OCI-M2 (cell line): ENCODE measurements around the gene MEPCE.

Experiments
- DNase-seq: peaks from one replicate; lab custom pipeline; 2025; ENCODE audit not compliant: unreplicated experiment; lab: John Stamatoyannopoulos, UW

Gene MEPCE

DNA sequence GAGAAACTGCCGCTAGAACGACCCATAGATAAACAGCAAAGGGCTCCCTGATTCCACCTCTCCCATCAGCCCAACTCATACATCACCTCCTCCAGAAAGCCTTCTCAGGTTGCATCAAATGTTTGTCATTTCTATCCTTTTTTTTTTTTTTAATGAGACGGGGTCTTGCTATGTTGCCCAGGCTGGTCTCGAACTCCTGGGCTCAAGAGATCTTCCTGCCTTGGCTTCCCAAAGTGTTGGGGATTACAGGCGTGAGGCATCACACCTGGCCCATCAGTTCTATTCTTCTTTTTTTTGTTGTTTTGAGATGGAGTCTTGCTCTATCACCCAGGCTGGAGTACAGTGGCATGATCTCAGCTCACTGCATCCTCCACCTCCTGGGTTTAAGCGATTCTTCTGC, 27.4 kb downstream of the MEPCE start:
- DNase-seq: no peak

DNA sequence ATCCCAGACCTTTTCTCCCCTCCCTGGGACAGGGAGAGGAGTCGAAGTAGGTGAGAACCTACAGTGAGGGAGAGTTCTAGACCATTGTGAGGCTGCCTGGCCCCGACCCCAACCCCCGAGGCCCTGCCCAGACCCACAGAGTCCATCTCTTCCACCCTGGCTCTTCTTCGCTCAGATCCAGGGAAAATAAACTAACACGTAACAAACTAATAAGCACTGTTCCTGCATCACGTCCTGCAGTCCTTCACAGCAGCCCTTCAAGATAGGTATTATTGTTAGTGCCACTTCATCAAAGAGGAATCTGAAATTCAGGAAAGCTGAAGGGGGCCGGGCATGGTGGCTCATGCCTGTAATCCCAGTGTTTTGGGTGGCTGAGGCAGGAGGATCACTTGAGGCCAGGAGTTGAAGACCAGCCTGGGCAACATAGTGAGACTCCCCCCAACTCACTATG, 34.6 kb downstream of the MEPCE start, which contains the start of gene SPACDR:
Gene SPACDR, minus strand, starts transcription at position 51 of the 451 bp plus-strand sequence. CDS start 235 bp downstream, outside the sequence.
- DNase-seq: no peak

DNA sequence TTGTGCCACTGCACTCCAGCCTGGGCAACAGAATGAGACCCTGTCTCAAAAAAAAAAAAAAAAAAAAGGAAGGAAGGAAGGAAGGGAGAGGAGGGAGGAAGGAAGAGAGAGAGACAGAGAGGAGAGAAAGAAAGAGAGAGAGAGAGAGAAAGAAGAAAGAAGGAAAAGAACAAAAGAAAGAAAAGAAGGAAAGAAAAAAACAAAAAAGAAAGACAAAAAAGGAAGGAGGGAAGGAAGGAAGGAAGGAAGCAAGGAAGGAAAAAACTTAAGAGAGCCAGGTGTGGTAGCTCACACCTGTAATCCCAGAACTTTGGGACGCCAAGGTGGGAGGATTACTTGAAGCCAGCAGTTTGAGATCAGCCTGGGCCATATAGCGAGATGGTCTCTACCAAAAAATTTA, 35.2 kb downstream of the MEPCE start:
- DNase-seq: no peak

DNA sequence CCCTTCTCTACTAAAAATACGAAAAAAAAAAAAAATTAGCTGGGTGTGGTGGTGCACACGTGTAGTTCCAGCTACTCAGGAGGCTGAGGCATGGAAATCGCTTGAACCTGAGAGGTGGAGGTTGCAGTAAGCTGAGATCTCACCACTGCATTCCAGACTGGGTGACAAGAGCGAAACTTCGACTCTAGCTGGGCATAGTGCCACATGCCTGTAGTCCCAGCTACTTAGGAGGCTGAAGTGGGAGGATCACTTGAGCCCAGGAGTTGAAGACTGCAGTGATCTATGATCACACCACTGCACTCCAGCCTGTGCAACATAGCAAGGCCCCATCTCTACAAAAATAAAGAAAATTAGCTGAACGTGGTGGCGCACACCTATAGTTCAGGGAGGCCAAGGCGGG, 35.7 kb downstream of the MEPCE start:
- DNase-seq: no peak

DNA sequence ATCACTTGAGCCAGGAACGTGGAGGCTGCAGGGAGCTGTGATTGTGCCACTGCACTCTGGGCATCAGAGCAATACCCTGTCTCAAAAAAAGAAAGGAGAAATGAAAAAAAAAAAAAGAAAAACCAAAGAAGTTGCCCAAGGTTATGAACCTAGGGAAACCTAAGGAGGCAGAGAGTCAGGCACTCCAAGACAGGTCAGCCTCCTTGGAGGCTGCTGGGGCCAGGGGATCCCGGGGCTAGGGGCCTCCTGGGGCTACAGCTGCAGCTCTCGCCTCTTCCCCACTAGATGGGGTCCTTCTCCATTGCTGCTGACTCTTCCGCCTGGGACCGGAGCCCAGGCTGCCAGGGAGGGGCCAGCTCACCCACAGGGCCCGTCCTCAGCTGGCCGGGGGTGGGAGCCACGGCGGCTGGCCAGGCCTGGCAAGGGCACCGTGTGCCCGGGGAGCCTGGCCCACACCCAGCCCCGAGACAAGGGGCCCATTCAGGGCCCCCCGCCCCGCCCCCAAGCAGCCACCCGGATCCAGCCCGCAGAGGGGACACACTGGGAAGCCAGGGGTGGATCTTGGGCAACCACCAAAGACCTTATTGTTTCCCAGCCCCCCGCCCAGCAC, 36.2 kb downstream of the MEPCE start:
- no peak for DNase-seq

DNA sequence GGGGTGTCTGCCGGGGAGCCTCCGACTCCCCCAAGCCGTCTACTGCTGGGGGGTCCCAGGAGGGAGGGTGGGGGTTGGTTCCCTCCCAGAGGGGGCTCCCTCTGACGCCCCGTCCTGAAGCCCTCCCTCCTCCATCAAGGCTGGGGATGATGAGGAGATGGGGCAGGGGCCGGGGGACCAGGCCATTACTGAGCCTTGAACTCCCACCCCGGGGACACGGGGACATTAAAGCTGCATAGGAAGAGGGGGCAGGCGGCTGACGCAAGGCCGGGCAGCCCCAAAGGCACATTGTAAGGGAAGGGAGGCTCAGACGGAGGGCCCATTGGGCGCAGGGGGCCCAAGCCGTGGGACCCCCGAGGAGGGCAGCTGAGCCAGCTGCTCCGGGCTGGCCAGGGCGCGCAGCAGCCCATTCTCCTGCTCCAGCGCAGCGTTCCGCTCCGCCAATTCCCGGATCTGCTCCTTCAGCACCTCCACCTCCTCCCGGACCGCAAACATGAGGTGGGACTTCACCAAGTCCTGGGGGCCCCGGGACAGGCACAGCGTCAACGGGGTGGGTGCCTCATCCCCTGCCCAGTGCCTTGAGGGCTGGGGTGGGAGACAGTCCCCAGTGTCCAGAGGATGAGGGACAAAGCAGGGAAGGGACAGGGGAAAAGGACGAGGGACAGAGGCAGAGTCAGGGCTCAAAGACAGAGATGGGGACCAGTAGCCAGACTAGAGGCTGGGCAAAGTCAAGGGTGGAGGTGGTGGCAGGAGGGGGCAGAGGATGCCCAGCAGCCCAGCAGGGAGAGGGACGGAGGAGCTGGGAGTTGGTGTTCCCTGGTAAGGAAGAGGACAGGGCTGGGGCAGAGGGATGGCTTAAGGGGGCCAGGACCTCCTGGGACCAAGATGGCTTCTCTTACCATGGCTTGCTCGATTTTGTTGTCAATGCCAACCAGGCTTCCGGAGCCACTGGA, 37.3 kb downstream of the MEPCE start:
- DNase-seq: no peak

DNA sequence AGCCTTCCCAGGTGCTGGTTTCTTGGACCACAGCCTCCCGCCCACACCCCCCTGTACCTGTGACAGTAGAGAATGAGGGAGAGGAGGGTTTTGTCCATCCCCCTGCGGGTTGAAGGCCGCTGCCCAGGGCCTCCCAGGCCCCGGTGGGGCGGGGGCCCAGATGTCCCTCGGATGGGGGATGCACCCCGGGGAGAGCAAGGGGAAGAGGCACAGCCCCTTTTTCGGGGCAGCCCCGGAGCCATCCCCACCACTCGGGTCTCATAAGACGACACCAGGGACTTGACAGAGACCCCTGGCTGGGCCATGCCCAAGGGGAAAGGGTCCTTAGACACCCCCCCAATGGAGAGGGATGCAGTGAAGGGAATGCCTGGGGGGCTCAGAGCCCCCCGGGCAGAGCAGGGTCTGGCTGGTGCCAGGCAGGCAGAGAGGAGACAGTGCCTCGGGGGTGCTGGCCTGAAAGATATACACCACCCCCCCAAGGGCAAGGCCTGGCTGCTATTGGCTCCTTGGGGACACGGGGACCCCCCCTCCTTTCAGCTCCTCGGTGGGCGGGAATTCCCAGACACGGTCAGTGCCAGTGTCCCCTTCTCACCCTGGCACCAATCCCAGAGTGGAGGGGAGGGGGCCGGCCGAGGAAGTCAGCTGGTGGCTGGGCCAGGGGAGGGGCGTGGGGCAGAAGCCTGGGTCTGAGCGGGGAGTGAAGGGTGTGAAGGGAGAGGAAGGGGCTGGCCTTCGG, 38.2 kb downstream of the MEPCE start:
- no peak for DNase-seq

DNA sequence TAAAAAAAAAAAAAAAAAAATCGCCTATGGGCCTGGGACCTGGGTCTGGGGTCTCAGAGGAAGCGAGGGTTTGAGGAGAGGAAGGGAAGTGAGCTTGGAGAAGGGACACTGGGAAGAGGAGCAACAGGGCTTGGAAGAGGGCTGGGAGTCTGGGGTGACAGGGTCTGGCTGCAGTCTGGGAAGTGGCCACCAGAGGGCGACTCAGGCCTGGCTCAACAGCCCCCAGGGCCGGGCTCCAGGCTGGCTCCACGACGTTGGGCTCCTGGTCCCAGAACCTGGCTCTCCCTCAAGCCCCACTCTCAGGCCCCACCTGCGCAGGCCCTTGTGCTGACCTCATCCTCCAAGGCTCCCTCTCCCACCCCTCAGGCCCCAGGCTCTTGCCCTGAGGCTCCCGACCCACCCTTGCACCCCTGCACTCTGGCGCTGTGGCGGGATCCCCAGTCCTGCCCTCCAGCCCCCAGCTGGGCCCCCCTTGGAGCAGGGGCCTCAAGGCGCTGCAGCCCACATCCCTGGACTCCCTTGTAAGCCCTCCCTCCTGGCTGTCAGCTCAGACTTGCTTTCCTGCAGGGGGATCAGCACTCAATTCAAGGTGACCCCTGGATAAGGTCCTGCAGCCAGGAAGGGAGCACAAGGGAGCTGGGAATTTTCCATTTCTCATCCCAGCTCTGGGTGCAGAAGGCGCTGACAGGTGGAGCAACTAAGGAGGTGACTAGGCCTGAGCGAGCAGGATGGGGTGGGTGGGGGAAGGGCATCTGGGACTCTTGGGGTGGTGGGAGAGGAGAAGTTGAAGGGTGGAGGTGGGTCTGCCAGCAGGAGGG, 39.8 kb downstream of the MEPCE start:
- DNase-seq: peak; percentile 68

DNA sequence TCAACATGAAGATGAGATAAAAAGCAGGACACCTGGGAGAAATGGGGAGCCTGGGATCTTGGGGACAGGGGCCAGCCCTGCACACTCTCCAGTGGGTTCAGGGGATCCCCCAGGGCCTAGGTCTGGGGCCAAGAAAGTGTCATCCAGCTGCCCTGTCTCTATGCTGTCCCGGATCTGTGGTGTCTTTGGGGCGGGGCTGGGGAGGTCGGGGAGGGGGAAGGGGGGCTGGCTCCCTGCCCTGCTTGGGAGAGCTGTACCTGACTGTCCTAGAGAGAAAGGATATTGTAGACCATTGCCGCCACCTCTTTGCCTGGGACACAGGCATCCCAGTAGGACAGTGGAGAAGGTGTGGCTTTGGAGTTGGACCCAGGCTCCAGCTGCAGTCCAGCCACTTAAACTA, 41.4 kb downstream of the MEPCE start:
- DNase-seq: no peak

DNA sequence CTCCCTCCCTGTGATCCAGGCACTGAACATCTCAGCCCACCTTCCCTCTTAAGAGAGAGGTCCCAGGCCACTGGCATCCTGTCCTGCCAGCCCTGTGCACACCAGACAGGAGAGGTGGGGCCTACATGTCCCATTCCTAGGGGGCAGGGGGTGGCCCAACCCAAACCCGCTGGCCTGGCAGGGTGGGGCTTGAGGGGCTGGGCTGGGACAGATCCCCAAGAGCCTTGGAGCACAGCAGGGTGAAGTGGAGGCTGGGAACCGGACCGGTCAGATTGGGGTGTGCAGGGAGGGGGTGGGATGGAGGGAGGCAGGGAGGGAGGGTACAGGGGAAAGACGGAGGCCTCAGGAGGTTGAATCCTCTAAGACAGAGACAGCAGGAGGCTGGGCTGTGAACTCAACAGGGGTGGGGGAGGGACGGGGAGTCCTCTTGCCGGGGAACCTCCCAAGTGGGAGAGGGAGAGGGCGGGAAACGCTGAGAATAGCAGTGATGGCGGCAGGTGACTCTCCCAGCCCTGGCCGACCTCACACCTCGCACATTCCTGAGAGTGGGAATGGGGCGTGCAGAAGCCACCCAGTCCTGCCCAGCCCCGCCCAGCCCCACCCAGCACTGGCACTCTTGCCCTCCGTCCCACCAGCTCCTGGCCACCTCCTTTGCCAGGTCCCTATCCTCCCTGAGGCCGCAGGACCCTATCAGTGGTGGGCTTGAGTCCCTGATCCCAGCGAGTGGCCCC, 42.7 kb downstream of the MEPCE start:
- no peak for DNase-seq

DNA sequence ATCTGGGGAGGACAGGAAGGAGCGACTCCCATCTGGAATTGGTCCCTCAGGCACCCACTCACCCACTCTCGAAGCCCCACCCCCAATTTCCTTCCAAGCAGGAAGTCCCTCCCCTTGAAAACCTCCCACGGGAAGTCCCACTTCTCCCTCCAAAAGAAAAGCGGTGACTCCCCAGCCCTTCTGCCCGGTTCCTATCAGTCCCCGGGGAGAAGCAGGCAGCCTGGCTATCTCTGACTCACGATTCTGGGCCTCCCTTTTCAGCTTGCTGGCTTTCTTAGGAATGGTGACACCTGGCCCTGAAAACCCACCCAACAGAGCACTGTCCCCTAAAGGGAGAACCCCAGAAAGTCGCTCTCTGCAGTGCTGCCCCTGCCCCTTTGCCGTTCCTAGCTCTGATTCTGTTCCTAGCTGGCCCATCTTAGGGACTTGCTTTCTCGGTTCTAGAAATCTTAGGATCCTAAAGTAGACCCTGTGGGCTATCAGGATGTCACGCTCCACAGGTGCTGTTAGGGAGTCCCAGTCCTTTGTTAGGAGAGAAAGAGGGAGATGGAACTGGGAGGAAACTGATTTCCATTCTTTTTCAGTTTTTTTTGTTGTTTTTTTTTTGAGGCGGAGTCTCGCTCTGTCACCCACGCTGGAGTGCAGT, 43.3 kb downstream of the MEPCE start:
- DNase-seq: no peak

DNA sequence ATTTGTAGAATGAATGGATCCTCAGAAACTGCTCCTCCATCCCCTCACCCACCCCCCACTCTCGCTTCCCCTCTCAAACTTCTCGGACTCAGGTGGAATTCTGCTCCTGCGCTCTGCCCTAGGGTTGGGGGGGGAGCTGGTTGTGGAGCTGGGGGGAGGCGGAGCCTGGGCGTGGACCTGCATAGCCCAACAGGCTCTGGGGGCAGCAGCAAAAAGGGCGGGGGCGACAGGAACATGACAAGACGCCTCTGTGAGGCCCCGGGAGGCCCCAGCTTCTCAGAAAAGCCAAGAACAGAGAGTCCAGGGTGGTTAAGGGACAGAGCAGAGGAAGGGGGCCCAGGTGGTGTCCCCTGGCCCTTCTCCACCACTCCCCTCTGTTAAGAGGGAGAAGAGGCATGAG, 45.9 kb downstream of the MEPCE start:
- DNase-seq: no peak

DNA sequence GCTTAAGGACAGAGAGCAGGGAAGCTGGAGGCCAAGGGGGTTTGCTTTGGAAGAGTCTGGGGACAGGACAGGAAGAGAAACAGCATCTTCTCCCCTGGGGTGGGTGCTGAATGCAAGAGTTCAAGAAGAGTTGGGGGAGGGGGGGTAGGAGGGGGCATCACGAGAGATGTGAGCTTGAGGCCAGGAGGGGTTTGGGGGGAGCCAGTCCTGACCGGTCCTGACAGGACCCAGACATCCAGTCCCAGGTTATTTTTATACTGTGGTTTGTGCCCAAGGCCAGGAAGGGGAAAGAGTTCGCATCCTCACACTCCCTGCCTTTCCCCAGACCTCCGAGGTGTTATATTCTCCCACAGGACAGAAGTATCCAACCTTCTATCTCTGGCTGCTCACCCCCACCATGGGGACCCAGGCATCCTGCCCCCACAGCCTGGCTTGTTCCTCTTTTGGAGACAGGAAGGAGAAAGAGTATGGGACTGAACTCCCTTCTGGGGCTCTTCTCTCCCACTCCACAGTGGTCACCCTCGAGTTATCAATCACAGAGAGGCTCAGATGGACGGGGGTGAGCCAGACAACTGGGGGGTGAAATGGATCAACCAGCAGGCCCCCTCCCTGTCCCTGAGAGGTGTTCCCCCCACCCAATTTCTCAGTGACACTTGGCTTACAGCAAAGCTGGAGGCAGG, 46.6 kb downstream of the MEPCE start:
- DNase-seq: no peak

DNA sequence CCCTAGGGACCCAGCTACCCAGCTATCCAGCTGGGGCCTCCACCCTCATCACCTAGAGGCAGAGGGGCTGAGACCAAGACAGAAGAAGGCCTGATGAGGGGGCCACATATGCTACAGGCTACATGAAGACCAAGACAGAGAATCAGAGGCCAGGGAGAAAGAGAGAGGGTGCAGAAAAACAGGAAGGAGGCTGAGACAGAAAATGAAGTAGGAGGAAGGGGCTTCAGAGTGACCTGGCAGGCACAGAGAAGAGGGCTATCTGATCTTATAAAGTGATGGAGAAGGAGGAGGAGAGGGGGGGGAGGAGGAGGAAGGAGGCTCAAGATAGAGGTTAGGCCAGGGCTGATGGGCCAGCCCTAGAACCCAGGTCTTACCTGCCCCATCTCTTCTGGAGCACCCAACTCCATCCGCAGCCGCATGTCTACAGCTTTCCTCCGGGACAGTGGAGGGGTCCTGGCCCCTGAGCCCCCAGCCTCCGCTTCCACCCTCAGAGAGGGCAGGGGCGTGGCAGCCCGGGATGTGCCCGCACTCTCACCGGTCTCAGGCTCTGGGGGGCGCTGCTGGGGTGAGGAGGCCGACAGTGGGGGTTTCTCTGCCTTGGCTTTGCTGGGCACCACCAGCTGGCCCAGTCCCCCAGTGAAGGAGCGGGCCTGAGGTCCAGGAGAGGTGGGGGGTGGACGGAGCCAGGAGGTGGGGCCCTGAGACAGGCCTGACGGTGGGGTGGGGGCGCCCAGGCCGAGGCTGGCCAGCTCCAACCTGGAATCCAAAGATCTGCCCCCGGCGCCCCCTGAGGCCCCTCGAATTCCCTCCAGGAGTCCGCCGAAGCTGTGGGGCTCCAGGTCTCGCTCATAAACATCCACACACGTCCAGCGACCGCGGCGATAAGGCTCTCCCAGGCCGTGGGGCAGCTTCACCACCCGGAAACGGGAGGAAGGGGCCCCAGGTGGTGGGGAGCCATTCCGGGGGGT, 47.6 kb downstream of the MEPCE start:
- no peak for DNase-seq

DNA sequence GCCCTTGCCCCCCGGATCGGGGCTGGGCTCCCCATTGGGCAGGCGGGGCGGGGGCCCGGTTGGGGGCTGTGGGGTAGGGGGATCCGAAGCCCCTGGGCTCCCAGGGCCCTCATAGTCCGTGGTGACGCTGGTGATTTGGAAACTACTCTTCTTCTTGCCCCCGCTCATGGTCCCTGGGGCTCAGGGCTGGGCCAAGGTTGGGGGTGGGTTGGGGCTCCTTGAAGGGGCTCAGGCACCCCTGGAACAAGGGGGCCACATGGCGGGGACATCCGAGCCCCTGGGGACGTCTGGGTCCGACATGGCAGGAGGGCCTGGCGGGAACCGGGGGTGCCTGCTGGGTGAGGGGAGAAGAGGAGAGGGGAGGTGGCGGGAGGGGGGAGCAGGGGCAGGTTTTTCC, 48.2 kb downstream of the MEPCE start:
- no peak for DNase-seq

DNA sequence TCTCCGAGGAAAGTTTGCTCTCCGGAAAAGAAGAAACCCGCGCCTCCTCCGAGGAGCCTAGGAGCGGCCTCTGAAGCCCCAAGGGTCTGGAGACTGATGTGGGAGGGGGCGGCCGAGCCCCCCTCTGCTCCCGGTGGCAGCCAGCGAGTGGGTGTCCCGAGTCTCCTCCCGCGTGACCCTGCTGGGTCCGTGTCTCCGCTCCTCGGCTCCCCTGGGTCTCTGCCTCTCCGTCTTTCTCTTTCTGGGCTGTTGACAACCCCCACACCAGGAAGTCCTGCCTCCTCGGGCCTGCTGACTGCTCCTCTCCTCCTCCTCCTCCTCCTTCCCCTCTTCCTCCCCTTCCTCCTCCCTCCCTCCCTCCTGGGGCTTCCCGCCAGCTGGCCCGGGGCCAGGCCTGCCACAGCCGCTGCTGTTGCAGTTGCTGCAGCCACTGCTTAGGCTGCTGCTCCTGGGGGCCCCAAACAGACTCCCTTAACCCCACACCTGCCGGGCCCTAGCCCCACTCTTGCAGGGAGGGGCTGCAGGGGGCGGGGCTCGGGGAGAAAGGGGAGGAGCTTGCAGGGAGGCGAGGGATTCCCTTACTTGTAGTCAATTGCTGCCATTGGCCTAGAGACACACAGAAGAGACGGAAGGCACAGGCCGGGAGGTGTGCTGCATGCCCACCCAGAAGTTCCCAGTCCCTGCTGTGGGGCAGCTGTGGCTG, 49.5 kb downstream of the MEPCE start, which contains the start of gene TSC22D4:
Gene TSC22D4, minus strand, starts transcription at position 257 of the 703 bp plus-strand sequence. CDS start 1,176 bp downstream, outside the sequence.
- DNase-seq: peak; percentile 63

DNA sequence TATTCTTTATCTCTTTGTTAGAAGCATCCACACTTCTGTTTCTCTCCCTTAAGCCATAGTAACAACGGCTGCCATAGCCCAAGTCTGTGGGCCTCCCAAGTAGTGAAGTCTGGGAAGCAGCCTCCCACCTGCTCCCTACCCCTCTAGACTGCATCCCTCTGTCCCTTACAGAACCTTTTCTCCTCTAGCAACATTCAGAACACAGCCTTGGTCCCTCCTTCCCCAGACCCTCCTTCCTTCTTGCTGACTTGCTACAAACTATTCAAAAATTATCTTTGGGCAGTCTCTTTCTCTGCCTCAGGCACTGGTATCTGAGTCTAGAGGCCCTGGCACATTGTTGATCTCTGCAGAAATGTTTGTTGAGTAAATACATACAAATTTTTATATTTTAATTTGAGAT, 51.8 kb downstream of the MEPCE start:
- DNase-seq: no peak
